AG04450 (cell line): ENCODE results near the gene CAMK2B. TPM values are rescaled to one million over a fixed set of nuclear protein-coding genes. Genes with fewer than 3 reads are reported as not detected.

Experiments used
- CTCF ChIA-PET: fragments of 300-600, 350-600 bp; formaldehyde crosslinking; extraction: SDS; loops from one replicate; lab custom pipeline; 2022; ENCODE audit warnings: antibody characterized with exemption, inconsistent platforms; lab: Charles Lee
- POLR2A ChIA-PET: fragments of 350-600 bp; formaldehyde crosslinking; extraction: SDS; loops from one replicate; lab custom pipeline; 2021; ENCODE audit warnings: antibody characterized with exemption, inconsistent platforms; lab: Yijun Ruan, JAX
- DNase-seq: peaks from one replicate; pipeline ENCODE4 v3.0.0-alpha.2; 2011; ENCODE audit warnings: low read depth, low spot score
- H3K27ac ChIP-seq: one replicate; pipeline ENCODE4 v1.5.1; 2012; ENCODE audit warnings: low read depth, low read length, control low read depth
- H3K27me3 ChIP-seq: one replicate; pipeline ENCODE4 v1.6.0; 2012; ENCODE audit warnings: low read length; ENCODE audit not compliant: control insufficient read depth, insufficient read depth
- H3K4me3 ChIP-seq: 2 replicates; pipeline ENCODE4 v1.5.1; 2011; ENCODE audit warnings: mild to moderate bottlenecking, low read depth, low read length, control low read depth
- H3K9me3 ChIP-seq: 2 replicates; pipeline ENCODE4 v1.5.1; 2012; ENCODE audit warnings: low read length; ENCODE audit not compliant: control insufficient read depth, insufficient read depth
- CTCF ChIP-seq: IDR thresholded peaks from 2 replicates; pipeline ENCODE4 v1.5.1; 2011; ENCODE audit warnings: low read depth, low read length, control low read depth, inconsistent platforms
- polyA plus RNA-seq: library from polyadenylated mRNA; depleted of rRNA; stranded (reverse); fragments of >200 nt; gene quantifications from 2 replicates; pipeline ENCODE4 v1.2.3, GENCODE V29; 2011

The CAMK2B gene
- polyA plus RNA-seq, 1 experiment, result not detected

DNA sequence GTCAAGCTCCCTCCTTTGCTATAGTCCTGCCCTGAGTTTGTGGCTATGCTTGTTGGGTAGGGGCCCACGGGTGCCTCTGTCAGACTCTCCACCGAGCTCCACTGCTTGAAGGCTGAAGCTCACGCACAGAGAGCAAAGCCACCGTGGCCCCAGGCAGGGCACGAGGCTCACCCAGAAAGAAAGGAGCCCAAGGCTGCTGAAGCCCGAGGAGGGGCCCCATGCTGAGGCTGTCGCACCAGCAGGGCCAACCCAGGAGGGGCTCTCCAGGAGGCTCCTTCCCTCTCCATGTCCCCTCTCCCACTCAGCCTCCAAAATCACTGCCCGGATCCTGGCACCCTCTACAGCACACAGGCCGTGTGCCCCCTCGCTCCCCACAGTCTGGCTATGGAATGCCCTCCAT is 74.1 kb downstream of the CAMK2B start:
- POLR2A ChIA-PET, result no interaction called here

DNA sequence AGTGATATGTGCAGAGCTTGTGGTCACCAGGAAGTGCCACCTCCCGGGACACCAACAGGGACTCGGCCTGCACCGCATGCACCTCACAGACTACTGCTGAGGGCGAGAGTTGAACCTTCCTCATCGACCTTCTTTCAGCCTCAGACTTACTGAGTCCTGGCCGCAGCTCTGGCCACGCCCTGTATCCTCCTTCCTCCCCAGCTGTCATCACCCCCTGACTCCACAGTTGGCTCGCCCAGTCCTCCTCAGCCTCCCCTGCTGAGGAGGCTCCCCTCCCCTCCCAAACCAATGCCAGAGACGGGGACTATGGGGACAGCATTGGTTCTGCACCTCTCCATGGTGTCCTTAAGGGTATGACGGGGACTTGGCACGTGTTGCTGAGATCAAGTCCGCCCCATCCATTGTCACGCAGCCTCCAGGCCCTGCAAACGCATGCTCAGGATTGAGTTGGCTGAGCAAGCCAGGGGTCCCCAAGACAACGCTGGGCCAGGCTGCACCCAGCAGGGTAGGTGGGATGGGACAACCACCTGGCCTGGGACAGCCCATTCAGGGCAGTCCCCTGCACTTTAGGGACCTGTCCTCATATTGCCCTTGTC is 75.7 kb downstream of the CAMK2B start:
- CTCF ChIA-PET, result no interaction called here
- no peaks in the 10 kb centered on the region for H3K27me3 ChIP-seq
- no peaks in the 10 kb centered on the region; the same call in 1 of the 2 replicates for H3K9me3 ChIP-seq
- TF ChIP-seq CTCF, result no peak
- H3K27ac ChIP-seq, result no peak overlapping the region
- no peak overlapping the region for H3K4me3 ChIP-seq
- POLR2A ChIA-PET, result no interaction called here
- no peak for DNase-seq

More for the DNA sequence above, 74.1 kb downstream of the CAMK2B start:
- no peak overlapping the region for H3K4me3 ChIP-seq
- H3K27ac ChIP-seq, result no peak overlapping the region
- no peaks in the 10 kb centered on the region; the same call in 1 of the 2 replicates for H3K9me3 ChIP-seq
- CTCF ChIA-PET, result interaction anchor here (0.8 to 1.6 kb wide), 2 partner anchors 10 to 314 kb away, joined by 3 to 6 read pairs; no protein-coding TSS in a partner anchor
- no peaks in the 10 kb centered on the region for H3K27me3 ChIP-seq
- no peak for DNase-seq
- TF ChIP-seq CTCF, result no peak

DNA sequence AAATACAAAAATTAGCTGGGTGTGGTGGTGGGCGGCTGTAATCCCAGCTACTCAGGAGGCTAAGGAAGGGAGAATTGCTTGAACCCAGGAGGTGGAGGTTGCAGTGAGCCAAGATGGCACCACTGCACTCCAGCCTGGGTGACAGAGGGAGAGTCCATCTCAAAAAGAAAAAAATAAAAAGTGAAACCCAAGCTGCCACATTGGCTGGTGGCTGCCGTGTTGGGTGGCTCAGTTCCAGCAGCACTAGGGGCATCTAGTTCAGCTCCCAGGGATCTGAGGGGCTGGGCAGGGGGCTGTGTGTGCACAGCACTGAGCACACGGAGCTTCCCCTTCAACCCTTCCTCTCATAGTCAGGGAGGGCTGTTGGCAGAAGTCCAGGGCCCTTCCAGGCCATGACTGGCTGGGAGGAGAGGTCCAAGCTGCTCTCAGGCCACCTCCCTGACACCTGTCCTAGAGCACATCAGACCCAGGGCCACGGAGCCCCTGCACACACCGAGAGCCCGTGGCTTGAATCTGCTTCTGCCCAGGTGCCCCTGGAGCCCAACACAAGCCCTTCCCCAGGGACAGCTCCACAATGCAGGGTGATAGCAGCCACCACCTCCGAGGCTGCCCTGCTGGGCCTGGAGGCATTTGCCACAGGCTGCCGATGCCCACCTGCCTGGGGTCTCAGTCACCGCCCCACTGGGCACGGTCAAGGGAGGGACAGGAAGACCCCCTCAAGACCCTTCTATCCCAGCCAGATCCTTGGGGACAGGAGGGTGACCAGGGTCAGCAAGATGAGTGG is 77.3 kb downstream of the CAMK2B start:
- POLR2A ChIA-PET, result no interaction called here
- no peak for DNase-seq
- Histone ChIP-seq H3K27me3 (peaks cover 4% of the 10 kb centered on the region), H3K27ac (no peak overlapping the region), H3K4me3 (no peak overlapping the region), H3K9me3 (no peaks in the 10 kb centered on the region; the same call in 1 of the 2 replicates)
- no peak for TF ChIP-seq CTCF
- CTCF ChIA-PET, result no interaction called here

DNA sequence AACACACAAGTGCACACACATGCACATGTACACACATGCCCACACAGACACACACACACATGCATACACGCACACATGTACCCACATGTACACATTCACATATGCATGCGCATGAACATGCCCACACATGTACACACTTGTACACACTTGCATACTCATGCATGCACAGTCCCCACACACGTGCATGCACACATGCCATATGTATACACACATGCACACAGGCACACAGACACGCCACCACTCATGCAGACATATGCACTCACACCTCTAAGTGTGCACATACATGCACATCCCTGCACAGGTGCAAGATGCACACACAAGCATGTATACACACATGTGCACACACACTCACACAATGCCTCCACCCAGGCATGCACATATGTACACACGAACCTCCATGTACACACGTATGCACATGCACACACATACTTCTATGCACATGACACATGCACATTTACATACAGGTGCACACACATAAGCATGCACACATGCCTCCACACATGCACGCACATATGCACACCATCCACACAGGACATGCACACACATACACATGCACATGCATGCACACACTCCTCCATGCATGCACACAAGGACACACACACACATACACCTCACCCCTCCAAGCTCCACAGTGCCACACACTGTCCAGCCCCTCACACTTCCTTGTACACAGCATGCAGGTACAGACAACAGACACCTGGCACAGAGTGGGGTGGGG is 78.8 kb downstream of the CAMK2B start:
- no peak overlapping the region for H3K27ac ChIP-seq
- no peak overlapping the region for H3K4me3 ChIP-seq
- no peak for TF ChIP-seq CTCF
- H3K9me3 ChIP-seq, result no peaks in the 10 kb centered on the region; the same call in 1 of the 2 replicates
- no peak for DNase-seq
- POLR2A ChIA-PET, result no interaction called here
- H3K27me3 ChIP-seq, result peaks cover 4% of the 10 kb centered on the region
- CTCF ChIA-PET, result no interaction called here
